Measurements from ENCODE around the gene KCNIP3. TPM values are rescaled to one million over a fixed set of nuclear protein-coding genes. Genes with fewer than 3 reads are reported as not detected.
A peak's percentile ranks its signal among the peaks of the same experiment; 100 is the strongest.

Gene KCNIP3
- total and polyA plus RNA-seq, 10 donors, result 0.59 to 5.2 (median 3.0) TPM

DNA sequence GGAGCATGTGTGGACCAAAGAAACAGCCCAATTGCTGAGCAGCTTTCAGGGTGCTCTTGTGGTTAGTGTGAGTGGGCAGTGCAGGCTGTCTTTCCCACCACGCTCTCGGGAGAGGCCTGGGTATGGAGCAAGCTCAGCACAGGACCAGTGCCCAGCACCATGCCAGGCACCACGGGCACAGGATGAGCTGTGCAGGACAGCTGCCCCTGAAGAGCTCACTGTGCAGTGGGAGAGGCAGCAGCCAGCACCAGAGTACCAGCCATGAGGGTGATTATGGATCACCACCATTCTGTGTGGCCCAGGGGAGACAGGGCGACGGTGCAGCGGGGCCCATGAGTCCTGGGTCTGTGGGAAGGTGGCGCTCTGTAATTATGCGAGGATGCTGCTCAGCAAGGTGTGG lies 75.7 kb downstream of the KCNIP3 start:
- Histone ChIP-seq H3K4me1 (no peaks in the 10 kb centered on the region), H3K36me3 (peaks cover 0 to 9% (median 2%) of the 10 kb centered on the region in 6 donors), H3K9me3 (no peaks in the 10 kb centered on the region), H3K4me3 (no peak overlapping the region), H3K27me3 (replicated peaks in 1 of 7) (peaks cover 0 to 16% (median 0%) of the 10 kb centered on the region in 7 donors), H3K27ac (no peak overlapping the region)
- intact Hi-C loops (cut with DNase I; ENCODE audit: low total_unique reads), result no loop called here
- WGBS, 5 donors, result 90 to 99% (median 93%) methylated on average over 8 of the region's 8 CpGs
- TF ChIP-seq POLR2AphosphoS5 (IDR thresholded peaks at IDR 0.05) (no peak), CTCF (IDR thresholded peaks at IDR 0.05 in 8 of 11, conservative IDR thresholded peaks at IDR 0.05 in 3 of 11) (no peak), POLR2A (IDR thresholded peaks at IDR 0.05) (no peak)
- peak; percentile 42 for DNase-seq

- intact Hi-C loops (cut with DNase I; ENCODE audit: low total_unique reads), result no loop called here
- DNase-seq, result peak; percentile 41
- 84 to 94% (median 92%) methylated on average over 4 to 6 of the region's 6 CpGs for WGBS, 5 donors
Observed at GRCh38 chr2:95374029-95374428, 76.9 kb downstream of the KCNIP3 start.

DNA sequence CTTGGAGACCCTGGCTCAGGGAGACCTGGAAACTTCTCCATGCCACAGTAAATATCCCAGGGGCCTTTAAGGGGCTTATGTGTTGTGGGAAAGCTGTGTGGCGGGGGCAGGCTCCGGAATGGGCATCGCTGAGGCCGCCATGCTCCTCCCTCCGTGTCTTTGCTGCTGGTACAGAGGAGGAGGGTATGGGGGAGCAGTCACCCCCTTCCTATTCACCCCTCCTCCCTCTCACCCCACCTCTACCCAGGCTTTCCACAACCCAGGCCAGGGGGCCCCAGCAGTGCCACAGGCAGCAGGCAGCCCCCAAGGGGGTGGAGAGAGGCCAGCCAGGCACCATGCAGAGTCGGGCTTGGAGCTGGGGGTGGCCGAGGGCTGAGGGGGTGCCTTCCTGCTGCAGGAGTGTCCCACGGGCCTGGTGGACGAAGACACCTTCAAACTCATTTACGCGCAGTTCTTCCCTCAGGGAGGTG lies 77.3 kb downstream of the KCNIP3 start:
- H3K27me3 ChIP-seq (replicated peaks in 1 of 7), result peaks cover 0 to 16% (median 0%) of the 10 kb centered on the region in 7 donors
- no peak overlapping the region for H3K27ac ChIP-seq
- no peaks in the 10 kb centered on the region for H3K4me1 ChIP-seq
- peaks cover 0 to 9% (median 2%) of the 10 kb centered on the region in 6 donors for H3K36me3 ChIP-seq
- no peaks in the 10 kb centered on the region for H3K9me3 ChIP-seq
- TF ChIP-seq POLR2AphosphoS5 (IDR thresholded peaks at IDR 0.05) (no peak), CTCF (IDR thresholded peaks at IDR 0.05 in 8 of 11, conservative IDR thresholded peaks at IDR 0.05 in 3 of 11) (no peak), POLR2A (IDR thresholded peaks at IDR 0.05) (no peak)
- 86 to 100% (median 89%) methylated on average over 7 to 11 of the region's 11 CpGs for WGBS, 5 donors
- intact Hi-C loops (cut with DNase I; ENCODE audit: low total_unique reads), result no loop called here
- H3K4me3 ChIP-seq, result no peak overlapping the region
- peak; percentile 41 for DNase-seq

More at GRCh38 chr2:95374029-95374428, 76.9 kb downstream of the KCNIP3 start:
- H3K27ac ChIP-seq, result no peak overlapping the region
- H3K9me3 ChIP-seq, result no peaks in the 10 kb centered on the region
- no peak for TF ChIP-seq POLR2A (IDR thresholded peaks at IDR 0.05)
- H3K4me3 ChIP-seq, result no peak overlapping the region
- peaks cover 0 to 9% (median 2%) of the 10 kb centered on the region in 6 donors for H3K36me3 ChIP-seq
- no peaks in the 10 kb centered on the region for H3K4me1 ChIP-seq
- H3K27me3 ChIP-seq (replicated peaks in 1 of 7), result peaks cover 0 to 16% (median 0%) of the 10 kb centered on the region in 7 donors

GRCh38 chr2:95374921-95375471 lies 77.8 kb downstream of the KCNIP3 start:
- no peak for TF ChIP-seq CTCF (IDR thresholded peaks at IDR 0.05 in 8 of 11, conservative IDR thresholded peaks at IDR 0.05 in 3 of 11)
- no peak for TF ChIP-seq POLR2AphosphoS5 (IDR thresholded peaks at IDR 0.05)
- TF ChIP-seq POLR2A (IDR thresholded peaks at IDR 0.05), result no peak
- 73 to 81% (median 76%) methylated on average over 12 to 15 of the region's 15 CpGs for WGBS, 5 donors
- peak; percentile 61 for DNase-seq
- Histone ChIP-seq H3K9me3 (no peaks in the 10 kb centered on the region), H3K27me3 (replicated peaks in 1 of 7) (peaks cover 0 to 16% (median 0%) of the 10 kb centered on the region in 7 donors), H3K4me1 (no peaks in the 10 kb centered on the region), H3K4me3 (no peak overlapping the region), H3K27ac (no peak overlapping the region), H3K36me3 (peaks cover 0 to 9% (median 2%) of the 10 kb centered on the region in 6 donors)
- intact Hi-C loops (cut with DNase I; ENCODE audit: low total_unique reads), result no loop called here
